Vagina (tissue), 2 donors: ENCODE results near the gene HSPA9. TPM values are rescaled to one million over a fixed set of nuclear protein-coding genes. Genes with fewer than 3 reads are reported as not detected.

Source experiments
- DNase-seq, 2 donors: peaks; one replicate each; pipeline ENCODE4 v3.0.0-alpha.2; 2017; ENCODE audit errors: extremely low spot score in 2 of 2
- H3K27ac ChIP-seq: fragments of 200-600 bp; sonication (generic); one replicate; pipeline ENCODE4 v1.5.1; 2019
- H3K27me3 ChIP-seq: fragments of 200-600 bp; sonication (generic); one replicate; pipeline ENCODE4 v1.5.1; 2019
- H3K36me3 ChIP-seq, 2 donors: fragments of 200-600 bp; sonication (generic); one replicate each; pipeline ENCODE4 v1.5.1; 2017 to 2019
- H3K4me1 ChIP-seq: fragments of 200-600 bp; sonication (generic); one replicate; pipeline ENCODE4 v1.5.1; 2019
- H3K4me3 ChIP-seq, 2 donors: fragments of 200-600 bp; sonication (generic); 1 replicate in 1 of 2; 2 replicates in 1 of 2; pipeline ENCODE4 v1.5.1; 2016 to 2019
- H3K9me3 ChIP-seq: fragments of 200-600 bp; sonication (generic); one replicate; pipeline ENCODE4 v1.5.1; 2019
- CTCF ChIP-seq, 3 experiments: fragments of 450-650 bp in 2 of 3; fragments of 200-600 bp in 1 of 3; sonication (generic) in 1 of 3; IDR thresholded peaks; one replicate each; pipeline ENCODE4 v1.5.1; 2017 to 2019; ENCODE audit warnings: antibody characterized with exemption in 3 of 3, mild to moderate bottlenecking in 2 of 3, moderate library complexity in 2 of 3
- POLR2A ChIP-seq, 2 donors: fragments of 450-650 bp; IDR thresholded peaks; one replicate each; pipeline ENCODE4 v1.6.1; 2017; ENCODE audit warnings: antibody characterized with exemption in 2 of 2, mild to moderate bottlenecking in 2 of 2, moderate library complexity in 2 of 2
- POLR2AphosphoS5 ChIP-seq, 2 donors: sonication (generic); formaldehyde crosslinking; IDR thresholded peaks; one replicate each; pipeline ENCODE4 v1.9.0; 2017; ENCODE audit warnings: antibody characterized with exemption in 2 of 2, mild to moderate bottlenecking in 2 of 2, low read depth in 1 of 2; ENCODE audit not compliant: insufficient read depth in 1 of 2
- intact Hi-C: fragments of 100-400 bp; cut with DNase I; formaldehyde crosslinking; loops from one replicate; pipeline ENCODE4 v1.15.1; 2023
- total RNA-seq: library from RNA; depleted of rRNA; stranded (reverse); fragments of >200 nt; gene quantifications from one replicate; pipeline ENCODE4 v1.2.3, GENCODE V29; 2016

HSPA9 gene
- total RNA-seq, 1 donor from 2014 or later, result 156 TPM

- peaks cover 6 to 74% of the 10 kb centered on the region in 2 donors for H3K36me3 ChIP-seq
- no peaks in the 10 kb centered on the region for H3K27me3 ChIP-seq
- H3K27ac ChIP-seq, result no peak overlapping the region
- H3K4me3 ChIP-seq, result no peak overlapping the region
- TF ChIP-seq POLR2AphosphoS5 (IDR thresholded peaks at IDR 0.05; ENCODE audit: insufficient read depth in 1 of 2, low read depth in 1 of 2) (no peak), POLR2A (IDR thresholded peaks at IDR 0.05) (no peak), CTCF (IDR thresholded peaks at IDR 0.05) (no peak)
- DNase-seq, result no peak
- no peaks in the 10 kb centered on the region for H3K9me3 ChIP-seq
- intact Hi-C loops, result loop anchor here (10.0 kb wide), 1 partner anchor 184 kb away; the partner anchor contains the start of gene CTNNA1
- peaks cover 48% of the 10 kb centered on the region for H3K4me1 ChIP-seq
Measured at GRCh38 chr5:138570871-138571270, 4.3 kb downstream of the HSPA9 start.

- DNase-seq, result no peak
- TF ChIP-seq POLR2A (IDR thresholded peaks at IDR 0.05), result no peak
- TF ChIP-seq POLR2AphosphoS5 (IDR thresholded peaks at IDR 0.05; ENCODE audit: insufficient read depth in 1 of 2, low read depth in 1 of 2), result no peak
- no peak for TF ChIP-seq CTCF (IDR thresholded peaks at IDR 0.05)
- peaks cover 47% of the 10 kb centered on the region for H3K4me1 ChIP-seq
- no peak overlapping the region for H3K4me3 ChIP-seq
- intact Hi-C loops, result loop anchor here (10.0 kb wide), 1 partner anchor 185 kb away; the partner anchor contains the start of gene CTNNA1
- no peak overlapping the region for H3K27ac ChIP-seq
- no peaks in the 10 kb centered on the region for H3K9me3 ChIP-seq
- H3K36me3 ChIP-seq, result peaks cover 6 to 85% of the 10 kb centered on the region in 2 donors
- H3K27me3 ChIP-seq, result no peaks in the 10 kb centered on the region
Measured at GRCh38 chr5:138569782-138570181, 5.4 kb downstream of the HSPA9 start.

- intact Hi-C loops, result no loop called here
- peaks cover 6 to 93% of the 10 kb centered on the region in 2 donors for H3K36me3 ChIP-seq
- peaks cover 33% of the 10 kb centered on the region for H3K4me1 ChIP-seq
Measured at GRCh38 chr5:138568061-138568824, 7.0 kb downstream of the HSPA9 start.

GRCh38 chr5:138566792-138567191, 8.4 kb downstream of the HSPA9 start:
- H3K9me3 ChIP-seq, result no peaks in the 10 kb centered on the region
- intact Hi-C loops, result no loop called here
- peaks cover 0 to 87% of the 10 kb centered on the region in 2 donors for H3K36me3 ChIP-seq
- no peak for TF ChIP-seq POLR2AphosphoS5 (IDR thresholded peaks at IDR 0.05; ENCODE audit: insufficient read depth in 1 of 2, low read depth in 1 of 2)
- TF ChIP-seq CTCF (IDR thresholded peaks at IDR 0.05), result no peak
- TF ChIP-seq POLR2A (IDR thresholded peaks at IDR 0.05), result no peak
- no peak overlapping the region for H3K4me3 ChIP-seq
- H3K27ac ChIP-seq, result no peak overlapping the region
- H3K27me3 ChIP-seq, result no peaks in the 10 kb centered on the region
- peaks cover 18% of the 10 kb centered on the region for H3K4me1 ChIP-seq
- no peak for DNase-seq

More at GRCh38 chr5:138568061-138568824, 7.0 kb downstream of the HSPA9 start:
- no peak overlapping the region for H3K27ac ChIP-seq
- no peaks in the 10 kb centered on the region for H3K27me3 ChIP-seq
- H3K4me3 ChIP-seq, result no peak overlapping the region
- no peak for TF ChIP-seq POLR2A (IDR thresholded peaks at IDR 0.05)
- no peak for TF ChIP-seq CTCF (IDR thresholded peaks at IDR 0.05)
- no peak for DNase-seq
- no peaks in the 10 kb centered on the region for H3K9me3 ChIP-seq
